CD4-positive, alpha-beta T cell treated with Interleukin-6 at 100 ng/mL for 8 hours (primary cell): ENCODE results near the gene ESYT2.

ENCODE experiments used
- DNase-seq: peaks from one replicate; pipeline ENCODE4 v3.0.0-alpha.2; 2020; ENCODE audit warnings: mixed read lengths, low spot score

Gene ESYT2

DNA sequence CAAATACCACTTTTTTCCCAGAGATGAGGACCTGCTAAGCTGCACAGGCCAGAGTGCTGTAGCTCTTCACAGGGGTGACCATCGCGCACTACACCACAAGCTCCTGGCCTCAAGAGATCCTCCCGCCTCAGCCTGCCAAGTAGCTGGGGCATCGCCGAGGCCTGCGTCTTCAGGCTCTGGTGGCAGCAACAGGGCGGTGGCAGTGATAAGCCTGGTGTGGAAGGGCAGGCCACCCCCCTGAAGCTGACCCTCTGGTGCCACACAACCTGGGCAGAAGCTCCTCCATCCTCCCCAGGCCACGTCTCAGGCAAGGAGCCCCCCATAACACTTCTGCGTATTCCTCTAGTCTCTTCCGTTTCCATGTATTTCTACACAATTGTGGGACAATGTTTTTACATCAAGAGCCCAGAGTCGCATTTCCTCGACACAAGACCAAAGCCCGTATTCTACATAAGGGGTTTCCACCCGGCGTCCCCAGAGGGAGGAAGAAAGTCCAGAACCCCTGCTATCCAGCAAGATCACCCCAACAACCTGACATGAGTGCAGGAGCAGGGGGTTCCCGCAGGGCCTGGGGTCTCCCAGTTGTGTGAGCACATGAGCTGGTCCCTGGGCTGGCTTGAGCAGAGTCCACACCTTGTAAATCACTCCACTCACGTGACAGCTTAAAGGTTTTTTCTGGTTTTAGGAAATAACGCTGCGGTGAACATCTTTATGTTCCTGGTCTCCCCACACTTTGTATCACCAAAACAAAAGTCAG is 87.1 kb downstream of the ESYT2 start:
- no peak for DNase-seq

DNA sequence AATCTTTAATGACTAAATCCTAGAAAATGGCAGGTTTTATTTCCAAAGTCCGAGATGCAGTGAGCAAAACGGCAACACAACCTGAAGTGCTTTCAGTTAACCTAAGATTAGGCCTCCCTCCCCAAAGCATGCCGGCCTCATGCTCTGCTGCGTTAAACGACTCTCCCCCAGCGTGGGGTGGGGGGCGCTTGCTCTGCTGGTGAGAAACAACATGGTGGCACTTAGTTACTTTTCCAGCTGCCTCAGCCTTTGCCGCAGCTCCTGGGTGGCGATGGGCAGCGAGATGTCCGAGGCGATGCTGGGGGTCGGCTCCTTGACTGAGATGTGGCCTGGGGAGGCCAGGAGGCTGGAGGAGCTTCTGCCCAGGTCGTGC is 88.0 kb downstream of the ESYT2 start:
- no peak for DNase-seq

DNA sequence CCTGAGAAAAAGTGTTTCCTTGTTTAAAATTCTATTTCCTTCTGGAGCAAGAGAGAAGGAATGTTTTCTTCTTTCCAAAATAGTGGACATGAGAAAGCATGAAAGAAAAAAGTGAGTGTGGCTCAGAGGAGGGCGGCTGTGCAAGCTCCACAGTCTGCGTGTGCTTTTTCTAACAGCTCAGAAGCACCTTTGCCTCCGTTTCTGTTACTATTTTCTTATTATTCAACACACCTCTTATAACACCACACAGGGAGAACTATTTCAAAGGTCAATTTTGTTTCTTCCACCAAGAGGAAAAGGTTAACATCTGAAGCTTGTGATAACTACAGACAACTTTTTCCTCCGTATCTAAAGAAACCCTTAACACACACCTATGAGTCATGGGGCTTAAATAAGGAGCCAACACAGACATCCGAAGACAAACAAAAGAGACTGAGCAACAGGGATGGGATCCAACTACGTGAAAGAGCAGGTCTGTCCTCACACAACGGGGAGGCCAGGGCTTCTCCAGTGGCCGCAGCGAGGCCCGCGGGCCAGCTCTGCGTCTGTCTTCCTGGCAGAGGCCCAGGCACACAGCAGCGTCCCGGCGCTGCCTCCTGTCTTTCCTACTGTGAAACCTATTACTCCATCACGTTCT is 88.5 kb downstream of the ESYT2 start:
- no peak for DNase-seq

DNA sequence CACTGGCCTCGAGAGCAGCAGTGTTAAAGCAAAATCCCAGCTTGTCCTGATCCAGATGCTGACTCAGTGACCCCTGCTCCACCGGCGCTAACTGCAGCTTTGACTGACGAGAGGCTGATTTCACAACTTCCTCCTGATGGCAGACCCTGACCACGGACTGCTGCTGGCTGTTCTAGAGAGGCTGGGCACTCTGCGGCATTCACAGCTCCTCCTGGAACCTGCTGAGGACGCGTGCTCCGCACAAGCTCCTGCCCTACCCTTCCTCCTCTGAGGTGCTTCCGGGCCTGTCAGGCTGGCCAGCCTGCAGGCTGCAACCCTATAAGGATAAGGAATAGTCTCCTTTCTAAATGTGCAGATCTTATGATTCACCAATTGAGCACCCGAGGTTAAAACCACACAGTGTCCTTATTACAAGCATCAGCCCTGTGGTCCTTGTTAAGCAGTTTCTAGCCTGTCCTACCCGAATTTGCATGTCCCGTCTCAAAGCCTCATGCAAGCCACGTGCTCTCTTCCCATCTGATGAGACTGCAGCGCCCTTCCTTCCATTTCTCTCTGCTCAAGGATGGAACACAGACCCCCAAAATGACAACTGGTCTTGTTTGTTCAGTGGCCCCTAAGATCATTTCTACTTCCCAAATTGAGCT is 89.2 kb downstream of the ESYT2 start:
- DNase-seq: no peak

GRCh38 chr7:158738841-158739240 is 90.5 kb downstream of the ESYT2 start:
- DNase-seq: no peak

DNA sequence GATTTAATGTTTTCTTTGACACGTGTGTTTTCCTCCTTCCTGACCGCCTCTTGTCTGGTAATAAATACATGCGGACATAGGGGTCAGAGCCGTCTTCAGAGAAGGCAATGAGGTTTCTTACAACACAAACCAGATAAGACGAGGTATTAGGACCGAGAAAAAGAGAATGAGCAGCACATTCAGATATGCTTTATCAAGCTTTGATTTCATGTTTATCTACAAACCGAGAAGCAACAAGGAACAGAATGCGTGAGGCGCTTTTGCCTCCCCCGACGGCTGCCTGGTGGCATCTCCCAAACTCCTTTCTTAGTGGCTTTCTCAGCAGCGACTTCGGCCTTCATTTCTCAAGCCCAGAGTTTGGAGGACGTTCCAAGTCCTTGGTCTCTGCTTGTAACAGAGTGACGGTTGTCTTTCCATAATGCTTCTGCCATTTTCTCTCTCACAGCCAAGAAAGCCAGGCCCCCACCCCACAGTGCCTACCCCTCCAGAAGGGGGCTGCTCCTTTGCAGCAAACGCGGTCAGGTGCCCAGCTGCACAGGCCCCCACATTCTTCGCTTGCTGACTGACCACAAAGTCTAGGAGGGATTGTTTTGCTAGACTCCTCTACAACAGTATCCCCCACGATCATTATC is 92.1 kb downstream of the ESYT2 start:
- no peak for DNase-seq

GRCh38 chr7:158735935-158736334 is 93.4 kb downstream of the ESYT2 start:
- DNase-seq: no peak

DNA sequence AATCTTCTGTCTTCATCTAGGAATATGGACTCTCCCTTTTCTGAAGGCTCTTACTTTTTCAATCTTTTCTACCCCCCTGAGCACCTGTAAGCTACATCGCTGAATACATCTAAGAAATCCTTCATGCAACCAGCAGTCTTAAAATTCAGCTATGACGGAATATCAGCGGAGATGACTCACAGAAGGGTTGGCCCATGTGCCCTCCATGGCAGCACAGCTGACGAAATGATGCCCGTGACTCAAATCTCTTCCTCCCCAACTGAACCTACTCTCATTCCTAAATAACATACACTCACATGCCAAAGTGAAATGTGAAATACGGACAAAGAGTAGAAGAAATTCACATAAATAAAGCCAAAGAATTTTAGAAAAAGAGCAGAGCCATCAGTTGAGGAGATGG is 94.4 kb downstream of the ESYT2 start:
- DNase-seq: no peak

DNA sequence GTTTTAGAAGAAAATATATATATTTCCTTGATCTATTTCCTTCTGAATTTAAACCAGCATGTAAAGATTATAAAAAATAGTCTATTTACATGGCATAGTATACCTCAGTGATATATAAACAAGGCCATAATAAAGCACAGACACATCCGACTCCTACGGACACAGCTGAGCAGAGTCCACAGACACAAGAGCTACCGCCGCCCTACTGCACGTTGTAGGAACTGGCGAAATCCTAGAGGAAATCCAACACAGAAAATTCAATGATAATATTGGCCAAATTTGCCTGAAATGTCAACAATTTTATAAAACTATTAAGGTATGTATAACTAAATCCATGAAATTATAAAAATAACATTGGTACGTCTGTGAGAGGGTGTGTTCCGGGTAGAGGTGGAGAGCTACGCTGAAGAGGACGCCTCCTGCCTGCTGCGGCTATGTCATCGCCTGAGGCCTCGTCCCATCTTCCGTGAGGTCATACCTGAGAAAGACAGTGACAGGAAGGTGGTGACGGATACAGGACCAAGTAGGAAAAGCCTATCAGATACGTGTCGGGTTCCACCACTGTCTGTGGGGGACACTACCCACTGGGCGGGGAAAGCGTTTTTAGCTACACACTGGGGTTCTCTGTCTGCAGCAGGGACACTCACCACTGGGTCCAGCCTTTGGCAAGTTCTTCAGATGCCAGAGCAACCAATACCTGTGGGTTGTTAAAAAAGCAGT is 95.4 kb downstream of the ESYT2 start:
- DNase-seq: no peak

GRCh38 chr7:158733220-158733519 is 96.1 kb downstream of the ESYT2 start:
- no peak for DNase-seq

DNA sequence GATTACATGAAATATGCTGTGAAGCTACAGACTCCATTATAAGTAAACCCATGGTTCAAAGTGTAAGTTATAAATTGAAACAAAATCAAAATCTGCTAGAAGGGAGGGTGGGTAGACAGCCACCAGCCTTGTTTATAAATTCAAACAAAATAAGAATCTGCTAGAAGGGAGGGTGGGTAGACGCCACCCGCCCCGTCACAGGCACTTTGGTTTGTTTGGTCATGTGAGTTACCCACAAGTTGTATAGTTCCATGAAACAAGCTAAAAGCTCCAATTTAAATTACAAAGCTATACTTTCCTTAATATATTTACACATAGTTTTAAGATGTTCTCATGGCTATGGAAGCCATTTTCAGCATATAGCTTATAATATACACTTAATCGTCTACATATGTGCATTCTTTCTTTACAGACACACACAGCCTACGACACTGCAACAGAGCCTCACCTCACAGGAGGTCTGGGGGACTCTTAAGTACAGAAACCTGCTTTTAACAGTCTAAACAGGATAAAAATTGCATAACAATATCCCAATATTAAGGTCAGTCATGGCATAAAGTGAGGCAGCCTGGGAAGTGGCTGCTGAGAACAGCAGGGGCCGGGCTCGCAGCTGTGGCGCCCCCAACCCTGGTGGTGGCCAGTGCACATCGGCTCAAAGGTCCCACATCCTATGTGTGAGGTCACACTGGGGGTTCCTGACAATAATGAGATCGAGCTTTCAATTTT is 96.7 kb downstream of the ESYT2 start:
- no peak for DNase-seq

GRCh38 chr7:158731761-158732160 is 97.5 kb downstream of the ESYT2 start:
- no peak for DNase-seq

DNA sequence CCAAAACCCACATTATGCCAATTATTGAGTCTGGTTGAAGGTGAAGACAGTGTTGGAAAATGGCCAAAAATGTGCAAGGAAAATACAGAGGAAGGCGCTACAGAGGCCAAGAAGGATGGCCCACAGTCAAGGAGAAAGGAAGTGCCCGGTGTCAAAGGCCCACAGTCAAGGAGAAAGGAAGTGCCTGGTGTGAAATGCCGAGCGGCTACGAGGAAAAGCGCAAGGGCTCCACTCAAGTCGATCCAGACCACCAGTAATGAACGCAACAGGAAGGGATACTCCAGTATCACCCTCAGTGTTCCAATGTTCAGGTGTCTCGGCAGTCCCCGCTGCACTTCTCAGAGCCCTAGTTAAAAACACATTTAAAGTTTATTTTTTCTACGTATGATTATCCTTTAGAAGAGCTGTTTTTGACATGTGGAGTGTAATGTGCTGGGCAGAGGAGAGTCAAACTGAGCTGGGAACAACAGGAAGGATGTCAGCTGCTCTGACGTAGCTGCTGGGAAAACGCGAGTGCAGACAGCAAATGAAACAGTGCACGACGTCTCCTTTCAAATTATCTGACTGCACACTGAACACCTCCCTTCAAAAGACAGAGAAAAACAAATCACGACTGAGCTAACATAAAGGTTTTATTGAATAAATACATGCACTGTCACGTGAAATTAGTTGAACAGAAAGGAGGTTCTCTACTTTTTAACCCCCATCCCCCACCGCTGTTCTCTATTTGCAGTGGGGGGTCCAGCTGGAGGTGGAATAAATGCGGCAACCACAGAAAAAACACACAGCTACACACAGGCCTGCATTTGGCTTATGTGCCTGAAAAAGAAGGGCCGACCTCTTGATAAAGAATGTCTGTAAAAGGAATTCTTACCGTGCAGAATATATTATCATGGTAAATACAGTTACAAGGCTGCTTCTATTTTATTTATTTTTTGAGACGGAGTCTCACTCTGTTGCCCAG is 98.6 kb downstream of the ESYT2 start:
- DNase-seq: no peak

DNA sequence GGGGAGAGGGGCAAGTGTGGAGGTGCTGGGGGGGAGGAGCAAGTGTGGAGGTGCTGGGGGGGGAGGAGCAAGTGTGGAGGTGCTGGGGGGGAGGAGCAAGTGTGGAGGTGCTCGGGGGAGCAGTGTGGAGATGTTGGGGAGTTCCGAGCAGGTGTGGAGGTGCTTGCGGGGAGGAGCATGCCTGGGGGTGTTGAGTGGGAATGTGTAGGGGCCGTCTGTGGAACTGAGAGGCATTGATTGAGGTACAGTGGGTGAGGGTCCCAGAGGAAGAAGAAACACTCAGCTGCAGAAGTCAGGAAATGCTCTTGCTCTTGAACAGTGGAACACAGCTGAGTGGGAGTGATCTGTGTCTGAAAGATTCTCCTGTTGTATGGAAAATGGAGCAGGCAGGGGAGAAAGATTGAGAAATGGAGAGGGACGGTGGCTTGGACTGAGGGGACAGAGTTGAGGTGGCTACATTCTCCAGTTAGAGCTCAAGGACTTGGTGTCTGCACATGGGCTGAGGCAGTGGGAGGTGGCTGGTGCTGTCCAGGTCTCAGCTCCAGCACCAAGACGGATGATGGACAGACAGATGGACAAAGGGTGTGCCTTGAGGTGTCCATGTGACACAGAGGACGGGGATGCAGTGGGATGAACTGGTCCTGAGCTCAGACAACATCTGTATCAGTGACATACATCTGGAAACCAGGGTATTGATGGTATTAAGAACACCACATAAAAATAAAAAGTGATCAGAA is 99.5 kb downstream of the ESYT2 start:
- no peak for DNase-seq

DNA sequence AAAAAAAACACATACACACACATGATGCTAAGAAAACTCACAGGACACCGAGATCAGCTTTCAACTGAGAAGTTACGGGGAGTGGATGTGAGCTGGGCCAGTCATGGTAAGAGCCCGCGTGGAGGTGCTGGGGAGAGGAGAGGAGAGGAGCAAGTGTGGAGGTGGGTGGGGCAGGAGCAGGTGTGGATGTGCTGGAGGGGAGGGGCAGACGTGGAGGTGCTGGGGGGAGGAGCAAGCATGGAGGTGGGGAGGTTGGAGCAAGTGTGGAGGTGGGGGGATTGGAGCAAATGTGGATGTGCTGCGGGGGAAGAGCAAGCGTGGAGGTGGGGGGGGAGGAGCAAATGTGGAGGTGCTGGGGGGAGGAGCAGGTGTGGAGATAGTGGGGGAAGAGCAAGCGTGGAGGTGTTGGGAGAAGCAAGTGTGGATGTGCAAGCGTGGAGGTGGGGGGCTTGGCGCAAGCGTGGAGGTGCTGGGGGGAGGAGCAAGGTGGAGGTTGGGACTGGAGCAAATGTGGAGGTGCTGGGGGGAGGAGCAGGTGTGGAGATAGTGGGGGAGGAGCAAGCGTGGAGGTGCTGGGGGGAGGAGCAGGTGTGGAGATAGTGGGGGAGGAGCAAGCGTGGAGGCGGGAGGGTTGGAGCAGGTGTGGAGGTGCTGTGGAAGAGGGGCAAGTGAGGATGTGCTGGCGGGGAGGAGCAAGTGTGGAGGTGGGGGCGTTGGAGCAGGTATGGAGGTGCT is 100.2 kb downstream of the ESYT2 start:
- DNase-seq: no peak

- DNase-seq: no peak
These were observed 101.6 kb downstream of the ESYT2 start for GRCh38 chr7:158727690-158728089.

- no peak for DNase-seq
These were observed 103.0 kb downstream of the ESYT2 start for GRCh38 chr7:158726277-158726807.

- no peak for DNase-seq
These were observed 103.9 kb downstream of the ESYT2 start for GRCh38 chr7:158725506-158725800.
